HEK293 (cell line): ENCODE measurements around the gene SPATA4.

Source experiments
- ATF2 ChIP-seq: fragments of 450-650 bp; formaldehyde crosslinking; IDR thresholded peaks from 2 replicates; pipeline ENCODE4 v1.5.1; 2016; ENCODE audit warnings: missing biosample characterization, missing genetic modification characterization, low read depth
- BCL11A ChIP-seq: fragments of 450-650 bp; formaldehyde crosslinking; IDR thresholded peaks from 2 replicates; pipeline ENCODE4 v1.5.1; 2016; ENCODE audit warnings: low read depth, missing biosample characterization, missing genetic modification characterization
- BCL6B ChIP-seq: fragments of 450-650 bp; formaldehyde crosslinking; IDR thresholded peaks from 2 replicates; pipeline ENCODE4 v1.5.1; 2017; ENCODE audit warnings: missing biosample characterization, missing genetic modification characterization
- CTCF ChIP-seq: fragments of 450-650 bp; formaldehyde crosslinking; IDR thresholded peaks from 2 replicates; pipeline ENCODE4 v1.5.1; 2016; ENCODE audit warnings: missing biosample characterization, missing genetic modification characterization
- KLF16 ChIP-seq: fragments of 450-650 bp; formaldehyde crosslinking; IDR thresholded peaks from 2 replicates; pipeline ENCODE4 v1.5.1; 2017; ENCODE audit warnings: missing biosample characterization, missing genetic modification characterization
- REST ChIP-seq: fragments of 450-650 bp; formaldehyde crosslinking; IDR thresholded peaks from 2 replicates; pipeline ENCODE4 v1.5.1; 2016; ENCODE audit warnings: missing biosample characterization, missing genetic modification characterization
- SETDB1 ChIP-seq: IDR thresholded peaks from one replicate; pipeline ENCODE4 v1.6.1; 2017; ENCODE audit warnings: mild to moderate bottlenecking, low read length, moderate library complexity, mixed read lengths; ENCODE audit not compliant: insufficient read length
- TCF7L2 ChIP-seq: IDR thresholded peaks from 2 replicates; pipeline ENCODE4 v1.6.1; 2011; ENCODE audit warnings: low read depth, mild to moderate bottlenecking, inconsistent platforms, low read length, moderate library complexity, borderline replicate concordance
- YY1 ChIP-seq: fragments of 450-650 bp; formaldehyde crosslinking; IDR thresholded peaks from 2 replicates; pipeline ENCODE4 v1.5.1; 2018; ENCODE audit warnings: missing biosample characterization, missing genetic modification characterization
- ZNF24 ChIP-seq: fragments of 450-650 bp; formaldehyde crosslinking; IDR thresholded peaks from 2 replicates; pipeline ENCODE4 v1.5.1; 2016; ENCODE audit warnings: missing biosample characterization, missing genetic modification characterization
- ZNF76 ChIP-seq: fragments of 450-650 bp; formaldehyde crosslinking; IDR thresholded peaks from 2 replicates; pipeline ENCODE4; 2016; ENCODE audit warnings: low read depth, missing biosample characterization, missing genetic modification characterization, borderline replicate concordance
- ZNF837 ChIP-seq: fragments of 450-650 bp; formaldehyde crosslinking; IDR thresholded peaks from 2 replicates; pipeline ENCODE4 v1.5.1; 2016; ENCODE audit warnings: missing biosample characterization, missing genetic modification characterization

GRCh38 chr4:176156656-176157055 lies 38.7 kb downstream of the SPATA4 start:
- TF ChIP-seq REST (tag by site-specific recombination) (no peak), CTCF (tag by site-specific recombination) (no peak), KLF16 (tag by site-specific recombination) (no peak), BCL6B (tag by site-specific recombination) (no peak), SETDB1 (no peak), BCL11A (tag by site-specific recombination) (no peak), ATF2 (tag by site-specific recombination) (no peak), TCF7L2 (no peak), ZNF76 (tag by site-specific recombination) (no peak), ZNF24 (tag by site-specific recombination) (no peak), ZNF837 (tag by site-specific recombination) (no peak), YY1 (tag by site-specific recombination) (no peak)
